ENCODE data around the gene ASB6.

- TF ChIP-seq, protein P1, sequence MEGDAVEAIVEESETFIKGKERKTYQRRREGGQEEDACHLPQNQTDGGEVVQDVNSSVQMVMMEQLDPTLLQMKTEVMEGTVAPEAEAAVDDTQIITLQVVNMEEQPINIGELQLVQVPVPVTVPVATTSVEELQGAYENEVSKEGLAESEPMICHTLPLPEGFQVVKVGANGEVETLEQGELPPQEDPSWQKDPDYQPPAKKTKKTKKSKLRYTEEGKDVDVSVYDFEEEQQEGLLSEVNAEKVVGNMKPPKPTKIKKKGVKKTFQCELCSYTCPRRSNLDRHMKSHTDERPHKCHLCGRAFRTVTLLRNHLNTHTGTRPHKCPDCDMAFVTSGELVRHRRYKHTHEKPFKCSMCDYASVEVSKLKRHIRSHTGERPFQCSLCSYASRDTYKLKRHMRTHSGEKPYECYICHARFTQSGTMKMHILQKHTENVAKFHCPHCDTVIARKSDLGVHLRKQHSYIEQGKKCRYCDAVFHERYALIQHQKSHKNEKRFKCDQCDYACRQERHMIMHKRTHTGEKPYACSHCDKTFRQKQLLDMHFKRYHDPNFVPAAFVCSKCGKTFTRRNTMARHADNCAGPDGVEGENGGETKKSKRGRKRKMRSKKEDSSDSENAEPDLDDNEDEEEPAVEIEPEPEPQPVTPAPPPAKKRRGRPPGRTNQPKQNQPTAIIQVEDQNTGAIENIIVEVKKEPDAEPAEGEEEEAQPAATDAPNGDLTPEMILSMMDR (IDR thresholded peaks at IDR 0.05), result no peak
- TF ChIP-seq POLR2AphosphoS5 (IDR thresholded peaks at IDR 0.05) (no peak), POLR2A (IDR thresholded peaks at IDR 0.05) (no peak), EP300 (IDR thresholded peaks at IDR 0.05) (no peak)
Measured at GRCh38 chr9:129617167-129617566, 24.8 kb downstream of the ASB6 start.

Measured in sigmoid colon (tissue), 4 donors.